H9 (cell line): ENCODE measurements around the gene YY1. TPM values are rescaled to one million over a fixed set of nuclear protein-coding genes. Genes with fewer than 3 reads are reported as not detected.

Experiments used
- DNase-seq: peaks from one replicate; pipeline ENCODE4 v3.0.0-alpha.2; 2017
- H2AFZ ChIP-seq: one replicate; pipeline ENCODE4 v1.6.1; 2013; ENCODE audit warnings: mild to moderate bottlenecking, low read length, control low read depth, moderate library complexity
- H2AK5ac ChIP-seq: 2 replicates; pipeline ENCODE4 v1.6.1; 2013; ENCODE audit warnings: low read length, control low read depth, mixed read lengths; ENCODE audit not compliant: insufficient read length
- H2BK120ac ChIP-seq: one replicate; pipeline ENCODE4 v1.6.1; 2013; ENCODE audit warnings: low read depth, mild to moderate bottlenecking, low read length, control low read depth, inconsistent platforms; ENCODE audit not compliant: poor library complexity, severe bottlenecking
- H2BK12ac ChIP-seq: 2 replicates; pipeline ENCODE4 v1.6.1; 2013; ENCODE audit warnings: low read length, control low read depth, mixed read lengths, low read depth; ENCODE audit not compliant: insufficient read length
- H2BK15ac ChIP-seq: 2 replicates; pipeline ENCODE4 v1.6.1; 2013; ENCODE audit warnings: low read depth, low read length, control low read depth
- H2BK20ac ChIP-seq: one replicate; pipeline ENCODE4 v1.6.1; 2013; ENCODE audit warnings: low read depth, mild to moderate bottlenecking, low read length, control low read depth, inconsistent platforms; ENCODE audit not compliant: poor library complexity, severe bottlenecking
- H2BK5ac ChIP-seq: 2 replicates; pipeline ENCODE4 v1.6.1; 2013; ENCODE audit warnings: low read length, control low read depth, mixed read lengths; ENCODE audit not compliant: insufficient read length
- H3K14ac ChIP-seq: 2 replicates; pipeline ENCODE4 v1.6.1; 2013; ENCODE audit warnings: low read length, control low read depth; ENCODE audit not compliant: insufficient read depth
- H3K18ac ChIP-seq: 2 replicates; pipeline ENCODE4 v1.6.1; 2013; ENCODE audit warnings: low read depth, mild to moderate bottlenecking, mixed read lengths, low read length, control low read depth; ENCODE audit not compliant: insufficient read length
- H3K23ac ChIP-seq: 2 replicates; pipeline ENCODE4 v1.6.1; 2013; ENCODE audit warnings: low read length, control low read depth, mixed read lengths, low read depth; ENCODE audit not compliant: insufficient read length
- H3K23me2 ChIP-seq: 2 replicates; pipeline ENCODE4 v1.6.1; 2013; ENCODE audit warnings: low read depth, mild to moderate bottlenecking, mixed read lengths, low read length, control low read depth; ENCODE audit not compliant: insufficient read length, poor library complexity, severe bottlenecking
- H3K27ac ChIP-seq: 2 replicates; pipeline ENCODE4 v1.5.1; 2013; ENCODE audit warnings: low read length, control low read depth, mixed read lengths, low read depth; ENCODE audit not compliant: insufficient read length
- H3K27me3 ChIP-seq: 2 replicates; pipeline ENCODE4 v1.6.1; 2013; ENCODE audit warnings: low read length, control low read depth, inconsistent platforms; ENCODE audit not compliant: insufficient read depth
- H3K4ac ChIP-seq: 2 replicates; pipeline ENCODE4 v1.6.1; 2013; ENCODE audit warnings: low read depth, mild to moderate bottlenecking, control low read depth, inconsistent platforms, low read length, moderate library complexity
- H3K4me1 ChIP-seq: 2 replicates; pipeline ENCODE4 v1.6.1; 2013; ENCODE audit warnings: low read length, control low read depth, inconsistent platforms; ENCODE audit not compliant: insufficient read depth
- H3K4me2 ChIP-seq: 2 replicates; pipeline ENCODE4 v1.6.1; 2013; ENCODE audit warnings: low read length, control low read depth, mixed read lengths; ENCODE audit not compliant: insufficient read length, insufficient read depth
- H3K56ac ChIP-seq: 2 replicates; pipeline ENCODE4 v1.6.1; 2013; ENCODE audit warnings: low read depth, mild to moderate bottlenecking, mixed read lengths, low read length, control low read depth; ENCODE audit not compliant: insufficient read length
- H3K79me1 ChIP-seq: 2 replicates; pipeline ENCODE4 v1.6.1; 2013; ENCODE audit warnings: low read depth, mild to moderate bottlenecking, moderate library complexity, low read length, control low read depth, inconsistent platforms; ENCODE audit not compliant: insufficient read depth, poor library complexity, severe bottlenecking
- H3K79me2 ChIP-seq: 2 replicates; pipeline ENCODE4 v1.6.1; 2013; ENCODE audit warnings: low read length, control low read depth, inconsistent platforms; ENCODE audit not compliant: insufficient read depth
- H3K9ac ChIP-seq: 2 replicates; pipeline ENCODE4 v1.6.1; 2013; ENCODE audit warnings: low read length, control low read depth, mixed read lengths; ENCODE audit not compliant: insufficient read length; ENCODE audit errors: extremely low read depth
- H3K9me3 ChIP-seq: one replicate; pipeline ENCODE4 v1.6.1; 2013; ENCODE audit warnings: low read depth, low read length, inconsistent platforms; ENCODE audit not compliant: control insufficient read depth
- H3T11ph ChIP-seq: one replicate; pipeline ENCODE4 v1.6.1; 2013; ENCODE audit warnings: mild to moderate bottlenecking, low read length, control low read depth, inconsistent platforms
- H4K20me1 ChIP-seq: one replicate; pipeline ENCODE4 v1.6.1; 2013; ENCODE audit not compliant: control insufficient read depth, insufficient read length, insufficient read depth
- H4K5ac ChIP-seq: 2 replicates; pipeline ENCODE4 v1.6.1; 2013; ENCODE audit warnings: low read depth, mild to moderate bottlenecking, mixed read lengths, low read length, control low read depth; ENCODE audit not compliant: insufficient read length
- H4K8ac ChIP-seq: replicated peaks from 2 replicates; pipeline ENCODE4 v1.6.1; 2013; ENCODE audit warnings: low read length, control low read depth, mixed read lengths, low read depth; ENCODE audit not compliant: insufficient read length
- H4K91ac ChIP-seq: 2 replicates; pipeline ENCODE4 v1.6.1; 2013; ENCODE audit warnings: low read depth, mild to moderate bottlenecking, moderate library complexity, mixed read lengths, low read length, control low read depth; ENCODE audit not compliant: insufficient read length
- H3K27ac Mint-ChIP-seq, 3 experiments: 2 replicates in 2 of 3; 3 replicates in 1 of 3; pipeline ENCODE4 v1.8.0; 2020 to 2021; ENCODE audit warnings: mixed read lengths in 3 of 3, mild to moderate bottlenecking in 1 of 3, moderate library complexity in 1 of 3
- H3K27me3 Mint-ChIP-seq: 2 replicates; pipeline ENCODE4 v1.8.0; 2021; ENCODE audit warnings: low read depth, mild to moderate bottlenecking, moderate library complexity, mixed read lengths
- H3K36me3 Mint-ChIP-seq, 3 experiments: 2 replicates in 2 of 3; 3 replicates in 1 of 3; pipeline ENCODE4 v1.8.0; 2020 to 2021; ENCODE audit warnings: low read depth in 3 of 3, mixed read lengths in 3 of 3; ENCODE audit not compliant: insufficient read depth in 1 of 3
- H3K4me1 Mint-ChIP-seq, 2 experiments: 2 replicates each; pipeline ENCODE4 v1.8.0; 2020; ENCODE audit warnings: mixed read lengths in 2 of 2
- H3K4me3 Mint-ChIP-seq, 2 experiments: 2 replicates in 1 of 2; 3 replicates in 1 of 2; pipeline ENCODE4 v1.8.0; 2020 to 2021; ENCODE audit warnings: mild to moderate bottlenecking in 2 of 2, mixed read lengths in 2 of 2, moderate library complexity in 1 of 2
- H3K9me3 Mint-ChIP-seq, 2 experiments: 2 replicates in 1 of 2; 3 replicates in 1 of 2; pipeline ENCODE4 v1.8.0; 2020; ENCODE audit warnings: mild to moderate bottlenecking in 2 of 2, mixed read lengths in 2 of 2, moderate library complexity in 1 of 2
- WGBS: extraction: QIAGEN DNeasy Blood & Tissue Kit; methylation state at CpG from one replicate; pipeline ENCODE4 v1.1.7; 2013; ENCODE audit warnings: missing lambda C conversion rate, low lambda C conversion rate, mixed read lengths; ENCODE audit not compliant: insufficient read length; ENCODE audit errors: extremely low coverage; 5-methylcytosine and 5-hydroxymethylcytosine counted together
- total RNA-seq: library from RNA; stranded (reverse); gene quantifications from 2 replicates; pipeline ENCODE4 v1.2.1, GENCODE V29; 2021
- TF ChIP-seq, protein P1 (sequence below): fragments of 200-600 bp; sonication (generic); conservative IDR thresholded peaks from 3 replicates; pipeline ENCODE4 v1.8.0; 2021; ENCODE audit warnings: antibody characterized with exemption, mild to moderate bottlenecking

Gene YY1
- total RNA-seq, 1 experiment from 2014 or later = 103 TPM

DNA sequence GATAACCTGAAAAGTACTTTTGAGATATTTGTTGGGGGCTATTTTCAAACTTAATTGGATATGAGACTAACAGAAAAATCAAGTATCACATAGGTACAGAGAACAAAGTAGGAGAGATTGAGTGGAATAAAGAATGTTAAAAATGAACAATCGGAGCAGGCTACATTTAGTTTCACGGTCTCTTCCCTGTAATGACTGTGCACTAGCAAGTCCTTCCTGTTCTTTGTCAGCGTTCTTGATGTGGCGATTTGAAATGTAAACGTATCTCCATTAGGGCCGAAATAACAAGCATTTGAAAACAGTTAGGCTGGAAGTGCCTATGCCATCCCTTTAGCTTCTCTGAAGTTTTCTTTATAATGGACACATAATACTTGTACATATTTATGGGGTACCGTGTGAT lies 36.3 kb downstream of the YY1 start:
- Histone ChIP-seq H4K20me1 (no peaks in the 10 kb centered on the region), H2BK120ac (no peak overlapping the region), H2BK12ac (no peak overlapping the region), H2BK5ac (no peak overlapping the region), H3K79me1 (peaks cover 6% of the 10 kb centered on the region), H2BK15ac (no peak overlapping the region), H3K18ac (no peak overlapping the region), H3K9me3 (no peaks in the 10 kb centered on the region), H4K5ac (no peak overlapping the region), H3K79me2 (peaks cover 12% of the 10 kb centered on the region; the same call in 1 of the 2 replicates), H3K4me1 (no peaks in the 10 kb centered on the region; the same call in 1 of the 2 replicates), H3T11ph (no peak overlapping the region), H3K4ac (no peak overlapping the region), H2BK20ac (no peak overlapping the region), H2AK5ac (no peak overlapping the region), H3K27me3 (no peaks in the 10 kb centered on the region), H3K4me2 (no peak overlapping the region), H3K23me2 (no peaks in the 10 kb centered on the region), H2AFZ (no peak overlapping the region), H4K91ac (no peak overlapping the region), H3K23ac (no peak overlapping the region), H3K14ac (no peak overlapping the region), H3K56ac (no peak overlapping the region), H3K27ac (no peak overlapping the region), H3K9ac (no peak overlapping the region), H4K8ac (no peak overlapping the region)
- H3K9me3 Mint-ChIP-seq = no peaks in the 10 kb centered on the region; a peak in 1 of 5 replicates
- H3K36me3 Mint-ChIP-seq = peaks cover 18 to 38% (median 32%) of the 10 kb centered on the region in 3 experiments; a peak in 6 of 7 replicates
- H3K4me1 Mint-ChIP-seq = peaks cover 33 to 44% of the 10 kb centered on the region in 2 experiments
- H3K27me3 Mint-ChIP-seq = no peaks in the 10 kb centered on the region
- no CpG with 5 or more reads among the region's 7 CpGs for WGBS
- no peak for DNase-seq
- TF ChIP-seq, protein P1, sequence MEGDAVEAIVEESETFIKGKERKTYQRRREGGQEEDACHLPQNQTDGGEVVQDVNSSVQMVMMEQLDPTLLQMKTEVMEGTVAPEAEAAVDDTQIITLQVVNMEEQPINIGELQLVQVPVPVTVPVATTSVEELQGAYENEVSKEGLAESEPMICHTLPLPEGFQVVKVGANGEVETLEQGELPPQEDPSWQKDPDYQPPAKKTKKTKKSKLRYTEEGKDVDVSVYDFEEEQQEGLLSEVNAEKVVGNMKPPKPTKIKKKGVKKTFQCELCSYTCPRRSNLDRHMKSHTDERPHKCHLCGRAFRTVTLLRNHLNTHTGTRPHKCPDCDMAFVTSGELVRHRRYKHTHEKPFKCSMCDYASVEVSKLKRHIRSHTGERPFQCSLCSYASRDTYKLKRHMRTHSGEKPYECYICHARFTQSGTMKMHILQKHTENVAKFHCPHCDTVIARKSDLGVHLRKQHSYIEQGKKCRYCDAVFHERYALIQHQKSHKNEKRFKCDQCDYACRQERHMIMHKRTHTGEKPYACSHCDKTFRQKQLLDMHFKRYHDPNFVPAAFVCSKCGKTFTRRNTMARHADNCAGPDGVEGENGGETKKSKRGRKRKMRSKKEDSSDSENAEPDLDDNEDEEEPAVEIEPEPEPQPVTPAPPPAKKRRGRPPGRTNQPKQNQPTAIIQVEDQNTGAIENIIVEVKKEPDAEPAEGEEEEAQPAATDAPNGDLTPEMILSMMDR = no peak
- H3K4me3 Mint-ChIP-seq = peak overlapping the region in 1 of 2 experiments; percentile 61; a peak in 2 of 5 replicates
- H3K27ac Mint-ChIP-seq = peak overlapping the region; percentile 10 to 81 (median 60); a peak in 5 of 7 replicates
